Left ventricle myocardium inferior (tissue), 1 donor: ENCODE results near the gene ERICH4. TPM values are rescaled to one million over a fixed set of nuclear protein-coding genes. Genes with fewer than 3 reads are reported as not detected.

Experiments used
- DNase-seq: peaks from one replicate; pipeline ENCODE4 v3.0.0-alpha.2; 2020
- H3K27ac ChIP-seq: fragments of 200-600 bp; replicated peaks from 2 replicates; pipeline ENCODE4 v1.8.0; 2021
- H3K27me3 ChIP-seq: fragments of 200-600 bp; 2 replicates; pipeline ENCODE4 v1.8.0; 2021; ENCODE audit warnings: low read depth
- H3K36me3 ChIP-seq: fragments of 200-600 bp; 2 replicates; pipeline ENCODE4 v1.8.0; 2021
- H3K4me1 ChIP-seq: fragments of 200-600 bp; 2 replicates; pipeline ENCODE4 v1.8.0; 2021
- H3K4me3 ChIP-seq: fragments of 200-600 bp; 2 replicates; pipeline ENCODE4 v1.8.0; 2021; ENCODE audit warnings: mild to moderate bottlenecking, moderate library complexity
- H3K9me3 ChIP-seq: fragments of 200-600 bp; replicated peaks from 2 replicates; pipeline ENCODE4 v1.8.0; 2021
- intact Hi-C: fragments of 100-400 bp; cut with micrococcal nuclease; formaldehyde crosslinking; loops from one replicate; pipeline ENCODE4 v1.11.0; 2022
- total RNA-seq: library from RNA; stranded (reverse); fragmentation: NEBNext Ultra II Directional; extraction: Animal tissue kit (Norgen Biotek cat#: 25700); gene quantifications from one replicate; pipeline ENCODE4 v1.2.1, GENCODE V29; 2021
- TF ChIP-seq, protein P1 (sequence below): fragments of 200-600 bp; IDR thresholded peaks from 2 replicates; pipeline ENCODE4 v1.8.0; 2021; ENCODE audit warnings: antibody characterized with exemption, mild to moderate bottlenecking, borderline replicate concordance
- donor health status: DM: no; HTN: yes; CAD: no; lungs with severe emphysema.

The ERICH4 gene
- total RNA-seq, 1 donor from 2014 or later = not detected

DNA sequence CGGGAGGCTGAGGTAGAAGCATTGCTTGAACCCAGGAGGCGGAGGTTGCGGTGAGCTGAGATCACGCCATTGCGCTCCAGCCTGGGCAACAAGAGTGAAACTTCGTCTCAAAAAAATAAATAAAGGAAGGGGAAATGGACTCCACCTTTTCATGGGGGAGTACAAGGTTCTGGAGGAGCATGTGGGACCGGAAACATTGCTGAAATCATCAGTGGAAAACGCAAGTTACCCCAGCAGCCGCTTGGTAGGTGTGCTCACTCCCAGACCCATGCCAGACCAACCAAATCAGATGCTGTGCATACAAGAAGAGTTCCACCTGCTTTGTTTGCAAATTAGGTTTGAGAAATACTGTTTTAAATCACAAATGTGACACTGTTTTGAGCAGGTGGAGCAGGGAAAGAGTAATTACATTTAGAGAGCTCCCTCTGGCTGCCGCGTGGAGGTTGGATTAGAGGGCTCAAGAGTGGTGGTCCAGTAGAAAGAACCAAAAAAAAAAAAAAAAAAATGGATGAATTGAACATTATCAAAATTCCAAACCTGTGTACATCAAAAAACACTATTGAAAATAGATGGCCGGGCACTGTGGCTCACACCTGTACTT lies 4.9 kb downstream of the ERICH4 start:
- Histone ChIP-seq H3K27ac (peak overlapping the region; percentile 80), H3K4me3 (peak overlapping the region; percentile 60)
- intact Hi-C loops = no loop called here

GRCh38 chr19:41449079-41449864 lies 6.3 kb downstream of the ERICH4 start:
- H3K9me3 ChIP-seq = no peaks in the 10 kb centered on the region
- intact Hi-C loops = no loop called here
- H3K36me3 ChIP-seq = no peaks in the 10 kb centered on the region
- TF ChIP-seq, protein P1, sequence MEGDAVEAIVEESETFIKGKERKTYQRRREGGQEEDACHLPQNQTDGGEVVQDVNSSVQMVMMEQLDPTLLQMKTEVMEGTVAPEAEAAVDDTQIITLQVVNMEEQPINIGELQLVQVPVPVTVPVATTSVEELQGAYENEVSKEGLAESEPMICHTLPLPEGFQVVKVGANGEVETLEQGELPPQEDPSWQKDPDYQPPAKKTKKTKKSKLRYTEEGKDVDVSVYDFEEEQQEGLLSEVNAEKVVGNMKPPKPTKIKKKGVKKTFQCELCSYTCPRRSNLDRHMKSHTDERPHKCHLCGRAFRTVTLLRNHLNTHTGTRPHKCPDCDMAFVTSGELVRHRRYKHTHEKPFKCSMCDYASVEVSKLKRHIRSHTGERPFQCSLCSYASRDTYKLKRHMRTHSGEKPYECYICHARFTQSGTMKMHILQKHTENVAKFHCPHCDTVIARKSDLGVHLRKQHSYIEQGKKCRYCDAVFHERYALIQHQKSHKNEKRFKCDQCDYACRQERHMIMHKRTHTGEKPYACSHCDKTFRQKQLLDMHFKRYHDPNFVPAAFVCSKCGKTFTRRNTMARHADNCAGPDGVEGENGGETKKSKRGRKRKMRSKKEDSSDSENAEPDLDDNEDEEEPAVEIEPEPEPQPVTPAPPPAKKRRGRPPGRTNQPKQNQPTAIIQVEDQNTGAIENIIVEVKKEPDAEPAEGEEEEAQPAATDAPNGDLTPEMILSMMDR = peak; percentile 99
- H3K4me3 ChIP-seq = peak overlapping the region; percentile 51
- H3K27ac ChIP-seq = no peak overlapping the region
- peaks cover 22% of the 10 kb centered on the region for H3K27me3 ChIP-seq
- peaks cover 25% of the 10 kb centered on the region for H3K4me1 ChIP-seq
- DNase-seq = peak; percentile 70

More for the DNA sequence above, 4.9 kb downstream of the ERICH4 start:
- TF ChIP-seq, protein P1 = peak; percentile 41
- H3K36me3 ChIP-seq = no peaks in the 10 kb centered on the region
- peaks cover 22% of the 10 kb centered on the region for H3K27me3 ChIP-seq
- DNase-seq = no peak
- peaks cover 32% of the 10 kb centered on the region for H3K4me1 ChIP-seq
- no peaks in the 10 kb centered on the region for H3K9me3 ChIP-seq

GRCh38 chr19:41449865-41450178 lies 6.9 kb downstream of the ERICH4 start:
- H3K27me3 ChIP-seq = peaks cover 20% of the 10 kb centered on the region
- intact Hi-C loops = loop anchor here (10.0 kb wide), 1 partner anchor 115 kb away; no protein-coding TSS in a partner anchor
- peaks cover 25% of the 10 kb centered on the region for H3K4me1 ChIP-seq
- DNase-seq = no peak
- no peaks in the 10 kb centered on the region for H3K9me3 ChIP-seq
- no peak overlapping the region for H3K27ac ChIP-seq
- H3K4me3 ChIP-seq = no peak overlapping the region
- TF ChIP-seq, protein P1 = no peak
- H3K36me3 ChIP-seq = no peaks in the 10 kb centered on the region

DNA sequence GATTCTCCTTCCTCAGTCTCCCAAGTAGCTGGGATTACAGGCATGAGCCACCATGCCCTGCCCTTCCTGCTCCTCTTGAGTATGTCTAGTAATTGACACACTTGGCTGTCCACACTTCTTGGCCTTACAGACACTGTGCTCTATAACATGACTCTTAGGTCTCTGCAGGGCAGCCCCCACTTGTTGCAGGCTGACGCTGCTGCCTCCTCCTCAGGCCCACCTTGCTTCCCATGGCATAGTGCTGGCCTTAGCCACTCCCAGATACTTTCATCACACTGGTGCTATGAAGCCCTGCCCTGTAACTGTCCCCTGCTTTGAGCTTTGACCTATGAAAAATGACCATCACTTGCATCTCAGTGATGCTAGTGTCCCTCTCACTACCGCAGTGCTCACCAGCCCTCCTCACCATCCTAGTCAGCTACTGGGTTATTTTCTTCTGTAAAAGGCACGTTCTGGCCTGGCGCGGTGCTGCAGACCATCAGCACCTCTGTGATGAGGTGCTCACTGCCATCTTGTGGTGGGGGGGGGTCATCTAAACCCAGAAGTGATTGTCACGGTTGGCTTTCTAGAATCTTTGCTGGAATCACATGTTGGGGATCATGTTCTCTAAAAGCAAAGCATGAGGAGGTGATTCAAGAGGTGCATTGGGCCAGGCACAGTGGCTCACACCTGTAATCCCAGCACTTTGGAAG lies 9.8 kb downstream of the ERICH4 start:
- TF ChIP-seq, protein P1 = no peak
- no peak overlapping the region for H3K4me3 ChIP-seq
- DNase-seq = no peak
- H3K36me3 ChIP-seq = no peaks in the 10 kb centered on the region
- peaks cover 5% of the 10 kb centered on the region for H3K27me3 ChIP-seq
- no peaks in the 10 kb centered on the region for H3K9me3 ChIP-seq
- intact Hi-C loops = loop anchor here (10.0 kb wide), 1 partner anchor 112 kb away; no protein-coding TSS in a partner anchor
- no peak overlapping the region for H3K27ac ChIP-seq
- H3K4me1 ChIP-seq = peaks cover 47% of the 10 kb centered on the region

DNA sequence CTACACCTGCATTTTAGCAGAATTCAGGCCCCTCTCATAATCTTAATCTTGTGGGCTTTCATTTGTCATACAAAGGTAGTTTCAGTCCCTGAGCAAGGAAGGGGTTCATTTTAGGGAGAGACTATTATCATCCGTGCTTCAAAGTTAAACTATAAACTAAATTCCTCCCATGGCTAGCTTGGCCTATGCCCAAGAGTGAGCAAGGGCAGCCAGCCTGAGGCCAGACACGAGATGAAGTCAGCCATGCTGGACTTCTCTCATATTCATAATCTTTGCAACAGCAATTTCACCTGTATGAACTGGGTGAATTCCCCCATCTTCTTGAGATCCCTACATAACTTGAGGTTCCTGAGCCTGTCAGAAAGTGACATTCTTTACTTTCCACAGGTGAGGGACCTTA lies 13.0 kb downstream of the ERICH4 start:
- H3K27ac ChIP-seq = peak overlapping the region; percentile 78
- H3K27me3 ChIP-seq = peaks cover 36% of the 10 kb centered on the region
- intact Hi-C loops = loop anchor here (10.0 kb wide), 1 partner anchor 109 kb away; no protein-coding TSS in a partner anchor
- no peaks in the 10 kb centered on the region for H3K36me3 ChIP-seq
- H3K4me1 ChIP-seq = peaks cover 30% of the 10 kb centered on the region
- peak overlapping the region; percentile 30 for H3K4me3 ChIP-seq
- no peak for DNase-seq
- TF ChIP-seq, protein P1 = no peak
- H3K9me3 ChIP-seq = no peaks in the 10 kb centered on the region
